ENCODE measurements around the gene THADA.

Gene THADA

DNA sequence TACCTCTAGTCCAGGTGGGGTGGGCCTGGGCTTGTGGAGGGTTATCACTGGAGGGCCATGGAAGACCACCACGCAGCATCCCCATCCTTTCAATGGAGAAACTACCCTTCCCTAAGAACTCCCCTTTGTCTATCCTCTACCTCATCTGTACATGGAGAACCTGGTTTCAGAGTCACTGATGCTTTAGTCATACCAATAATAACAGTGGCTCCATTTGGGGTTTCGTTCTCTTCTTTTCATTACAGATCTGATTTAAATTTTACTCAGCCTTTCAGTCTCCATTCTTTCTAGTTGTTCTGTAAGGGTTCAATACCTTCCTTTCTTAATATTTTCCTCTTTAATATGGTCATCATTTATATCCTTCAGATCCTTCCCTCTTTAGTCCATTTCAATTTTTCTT, 314.8 kb downstream of the THADA start:
- TF ChIP-seq, protein P1, sequence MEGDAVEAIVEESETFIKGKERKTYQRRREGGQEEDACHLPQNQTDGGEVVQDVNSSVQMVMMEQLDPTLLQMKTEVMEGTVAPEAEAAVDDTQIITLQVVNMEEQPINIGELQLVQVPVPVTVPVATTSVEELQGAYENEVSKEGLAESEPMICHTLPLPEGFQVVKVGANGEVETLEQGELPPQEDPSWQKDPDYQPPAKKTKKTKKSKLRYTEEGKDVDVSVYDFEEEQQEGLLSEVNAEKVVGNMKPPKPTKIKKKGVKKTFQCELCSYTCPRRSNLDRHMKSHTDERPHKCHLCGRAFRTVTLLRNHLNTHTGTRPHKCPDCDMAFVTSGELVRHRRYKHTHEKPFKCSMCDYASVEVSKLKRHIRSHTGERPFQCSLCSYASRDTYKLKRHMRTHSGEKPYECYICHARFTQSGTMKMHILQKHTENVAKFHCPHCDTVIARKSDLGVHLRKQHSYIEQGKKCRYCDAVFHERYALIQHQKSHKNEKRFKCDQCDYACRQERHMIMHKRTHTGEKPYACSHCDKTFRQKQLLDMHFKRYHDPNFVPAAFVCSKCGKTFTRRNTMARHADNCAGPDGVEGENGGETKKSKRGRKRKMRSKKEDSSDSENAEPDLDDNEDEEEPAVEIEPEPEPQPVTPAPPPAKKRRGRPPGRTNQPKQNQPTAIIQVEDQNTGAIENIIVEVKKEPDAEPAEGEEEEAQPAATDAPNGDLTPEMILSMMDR (conservative IDR thresholded peaks at IDR 0.05; ENCODE audit: low read depth, low read length), result no peak

DNA sequence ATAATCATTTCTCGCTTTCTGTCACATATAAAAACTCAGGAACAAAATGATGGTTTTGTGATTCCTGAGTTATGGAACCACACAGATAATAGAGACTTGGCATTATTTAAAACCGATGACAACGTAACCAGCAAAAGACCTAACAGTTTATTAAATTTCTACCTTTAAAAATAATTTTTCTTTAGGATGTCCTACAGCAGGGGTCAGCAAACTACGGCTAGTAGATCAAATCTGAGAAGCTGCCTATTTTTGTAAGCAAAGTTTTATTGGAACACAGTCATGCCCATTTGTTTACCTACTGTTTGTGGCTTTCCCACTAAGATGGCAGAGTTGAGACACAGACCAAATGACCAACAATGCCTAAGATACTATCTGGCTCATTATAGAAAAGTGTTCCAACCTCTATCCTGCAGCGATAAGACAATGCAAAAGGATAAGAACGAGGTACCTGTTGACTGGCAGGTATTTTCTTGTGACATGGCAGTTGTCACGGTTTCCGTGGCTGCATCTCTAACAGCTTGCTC, 316.5 kb downstream of the THADA start:
- TF ChIP-seq, protein P1 (conservative IDR thresholded peaks at IDR 0.05; ENCODE audit: low read depth, low read length), result no peak
- H3K4me3 ChIP-seq (ENCODE audit: low read length), result no peak overlapping the region
- no peak for DNase-seq (ENCODE audit: low read depth)

More for the DNA sequence above, 314.8 kb downstream of the THADA start:
- no peak overlapping the region for H3K4me3 ChIP-seq (ENCODE audit: low read length)
- no peak for DNase-seq (ENCODE audit: low read depth)

DNA sequence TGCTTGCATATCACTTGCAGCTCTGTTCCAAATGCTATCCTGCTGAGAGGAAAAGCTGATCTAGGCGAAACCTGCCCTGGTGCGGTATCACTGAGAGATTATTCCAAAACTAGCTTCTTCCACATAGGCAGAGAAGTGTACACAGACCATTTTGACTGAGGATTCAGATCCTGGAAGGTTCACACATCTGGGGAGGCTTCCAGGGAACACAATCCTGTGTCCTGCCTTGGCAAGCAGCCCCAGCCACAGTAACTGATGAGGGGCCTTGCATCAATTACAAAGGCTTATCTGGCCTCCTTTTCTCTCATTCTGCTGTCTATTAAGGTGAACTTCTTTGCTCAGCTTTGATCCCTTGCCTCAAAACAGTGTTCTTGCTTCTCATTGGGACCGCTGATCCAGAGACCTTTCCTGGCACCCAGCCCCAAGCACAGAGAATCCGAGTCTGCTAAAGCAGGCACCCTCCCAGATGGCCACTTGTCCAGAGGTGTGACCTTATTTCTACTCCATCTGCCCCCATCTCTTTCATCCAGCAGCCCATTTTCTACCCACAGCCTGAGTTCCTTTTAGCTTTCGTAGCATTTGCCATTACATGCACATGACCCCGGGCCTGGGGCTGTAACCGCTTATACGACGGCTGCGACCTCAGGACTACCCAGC, 317.1 kb downstream of the THADA start:
- no peak for DNase-seq (ENCODE audit: low read depth)
- TF ChIP-seq, protein P1 (conservative IDR thresholded peaks at IDR 0.05; ENCODE audit: low read depth, low read length), result no peak

DNA sequence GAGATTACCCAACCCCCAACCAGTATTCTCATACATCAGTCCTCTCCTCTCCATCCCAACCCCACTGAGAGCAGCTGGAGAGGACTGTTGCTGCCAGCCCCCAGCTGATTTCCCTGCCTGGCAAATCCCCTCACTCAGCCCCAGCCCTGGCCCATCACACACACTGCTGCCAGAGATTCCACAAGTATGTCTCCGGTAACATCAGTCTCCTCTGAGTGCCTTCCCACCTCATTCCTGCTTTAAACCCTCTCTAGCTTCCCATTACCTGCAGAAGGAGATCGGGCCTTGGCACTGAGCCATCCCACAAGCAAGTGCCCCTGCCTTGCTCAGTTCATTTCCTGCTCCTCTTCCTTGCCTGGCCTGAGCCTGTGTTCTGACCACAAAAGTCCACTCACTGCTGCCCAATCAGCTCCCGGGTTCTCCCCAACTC, 318.9 kb downstream of the THADA start:
- TF ChIP-seq, protein P1 (conservative IDR thresholded peaks at IDR 0.05; ENCODE audit: low read depth, low read length), result no peak
- no peak for DNase-seq (ENCODE audit: low read depth)
- no peak overlapping the region for H3K4me3 ChIP-seq (ENCODE audit: low read length)

More for the DNA sequence above, 317.1 kb downstream of the THADA start:
- H3K4me3 ChIP-seq (ENCODE audit: low read length), result no peak overlapping the region

DNA sequence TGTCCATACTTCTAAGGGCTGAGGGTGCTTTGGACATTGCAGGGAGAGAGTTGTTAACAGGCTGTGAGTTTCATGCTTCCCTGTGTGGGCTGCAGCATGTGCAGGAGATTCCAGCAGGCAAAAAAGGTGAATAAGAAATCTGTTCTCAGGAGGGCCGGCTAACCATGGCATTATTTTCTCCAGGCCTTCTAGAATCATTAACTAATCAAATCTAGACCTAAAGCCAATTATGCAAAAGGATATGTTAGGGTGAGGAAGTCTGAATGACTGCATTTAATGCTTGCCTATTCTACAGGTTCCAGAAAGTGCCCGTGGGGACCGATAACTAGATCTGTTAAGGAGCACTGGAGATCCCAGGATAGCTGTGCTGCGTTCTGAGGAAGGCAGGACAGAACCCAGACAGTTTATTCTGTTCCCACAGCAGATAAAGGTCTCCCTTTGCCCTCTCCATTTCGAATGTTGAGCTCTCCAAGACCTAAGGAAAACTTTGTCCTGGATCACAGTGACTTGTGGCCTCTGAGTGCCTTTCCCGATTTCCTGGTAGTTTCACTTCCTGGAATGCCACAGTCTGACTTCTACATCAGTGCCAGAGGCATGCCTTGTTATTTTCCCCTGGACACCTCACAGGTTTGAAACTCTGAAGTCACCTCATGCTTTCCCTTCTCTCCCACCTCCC, 319.4 kb downstream of the THADA start:
- TF ChIP-seq, protein P1 (conservative IDR thresholded peaks at IDR 0.05; ENCODE audit: low read depth, low read length), result no peak
- H3K4me3 ChIP-seq (ENCODE audit: low read length), result no peak overlapping the region
- no peak for DNase-seq (ENCODE audit: low read depth)

DNA sequence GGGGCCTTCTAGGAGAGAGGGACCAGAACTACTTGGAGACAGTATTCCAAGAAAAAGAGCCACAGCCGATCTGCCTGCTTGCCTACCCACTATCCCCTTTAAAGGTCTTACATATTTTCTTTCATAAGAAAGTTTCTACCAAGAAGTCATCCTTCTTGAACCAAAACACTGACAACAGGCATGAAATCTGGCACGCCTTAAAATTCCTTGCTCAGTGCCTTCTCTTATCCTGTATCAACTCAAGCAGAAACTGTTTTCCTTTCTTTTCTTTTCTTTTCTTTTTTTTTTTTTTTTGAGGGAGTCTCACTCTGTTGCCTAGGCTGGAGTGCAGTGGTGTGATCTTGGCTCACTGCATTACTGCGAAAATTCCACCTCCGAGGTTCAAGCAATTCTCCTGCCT, 321.1 kb downstream of the THADA start:
- DNase-seq (ENCODE audit: low read depth), result no peak
- no peak overlapping the region for H3K4me3 ChIP-seq (ENCODE audit: low read length)

More for the DNA sequence above, 321.1 kb downstream of the THADA start:
- TF ChIP-seq, protein P1 (conservative IDR thresholded peaks at IDR 0.05; ENCODE audit: low read depth, low read length), result no peak

Measured in retinal pigment epithelial cell (primary cell).